Gastroesophageal sphincter (tissue), 3 donors: ENCODE results near the gene REN.

Source experiments
- CTCF ChIP-seq, 4 experiments: fragments of 200-600 bp in 2 of 4; fragments of 450-650 bp in 2 of 4; sonication (generic) in 1 of 4; IDR thresholded peaks; one replicate each; pipeline ENCODE4 v1.5.1; 2017 to 2019; ENCODE audit warnings: antibody characterized with exemption in 4 of 4, mild to moderate bottlenecking in 2 of 4, moderate library complexity in 2 of 4
- POLR2A ChIP-seq, 2 donors: fragments of 450-650 bp; IDR thresholded peaks; one replicate each; pipeline ENCODE4 v1.6.1; 2017; ENCODE audit warnings: antibody characterized with exemption in 2 of 2, mild to moderate bottlenecking in 2 of 2, moderate library complexity in 1 of 2

DNA sequence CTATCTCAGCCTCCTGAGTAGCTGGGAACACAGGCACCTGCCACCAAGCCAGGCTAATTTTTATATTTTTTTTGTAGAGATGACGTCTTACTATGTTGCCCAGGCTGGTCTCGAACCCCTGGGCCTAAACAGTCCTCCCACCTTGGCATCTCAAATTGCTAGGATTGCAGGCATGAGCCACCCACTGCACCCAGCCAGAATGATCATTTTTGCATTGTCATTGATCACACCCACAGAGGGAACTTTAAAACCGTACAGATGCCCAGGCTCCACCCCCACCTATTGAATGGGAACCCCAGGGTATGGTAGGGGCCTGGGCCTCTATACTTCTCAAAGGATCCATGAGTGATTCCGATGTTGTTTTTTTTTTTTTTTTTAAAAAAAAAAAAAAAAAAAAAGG lies 51.0 kb downstream of the REN start:
- no peak for TF ChIP-seq POLR2A (IDR thresholded peaks at IDR 0.05)
- TF ChIP-seq CTCF (IDR thresholded peaks at IDR 0.05) = no peak
